Measurements from ENCODE around the gene LIFR.
"Not testable (repeated sequence)": the region's sequence is repeated elsewhere in the genome, so short reads cannot be mapped to it uniquely, and the experiment has no call there.

Gene LIFR, protein sequence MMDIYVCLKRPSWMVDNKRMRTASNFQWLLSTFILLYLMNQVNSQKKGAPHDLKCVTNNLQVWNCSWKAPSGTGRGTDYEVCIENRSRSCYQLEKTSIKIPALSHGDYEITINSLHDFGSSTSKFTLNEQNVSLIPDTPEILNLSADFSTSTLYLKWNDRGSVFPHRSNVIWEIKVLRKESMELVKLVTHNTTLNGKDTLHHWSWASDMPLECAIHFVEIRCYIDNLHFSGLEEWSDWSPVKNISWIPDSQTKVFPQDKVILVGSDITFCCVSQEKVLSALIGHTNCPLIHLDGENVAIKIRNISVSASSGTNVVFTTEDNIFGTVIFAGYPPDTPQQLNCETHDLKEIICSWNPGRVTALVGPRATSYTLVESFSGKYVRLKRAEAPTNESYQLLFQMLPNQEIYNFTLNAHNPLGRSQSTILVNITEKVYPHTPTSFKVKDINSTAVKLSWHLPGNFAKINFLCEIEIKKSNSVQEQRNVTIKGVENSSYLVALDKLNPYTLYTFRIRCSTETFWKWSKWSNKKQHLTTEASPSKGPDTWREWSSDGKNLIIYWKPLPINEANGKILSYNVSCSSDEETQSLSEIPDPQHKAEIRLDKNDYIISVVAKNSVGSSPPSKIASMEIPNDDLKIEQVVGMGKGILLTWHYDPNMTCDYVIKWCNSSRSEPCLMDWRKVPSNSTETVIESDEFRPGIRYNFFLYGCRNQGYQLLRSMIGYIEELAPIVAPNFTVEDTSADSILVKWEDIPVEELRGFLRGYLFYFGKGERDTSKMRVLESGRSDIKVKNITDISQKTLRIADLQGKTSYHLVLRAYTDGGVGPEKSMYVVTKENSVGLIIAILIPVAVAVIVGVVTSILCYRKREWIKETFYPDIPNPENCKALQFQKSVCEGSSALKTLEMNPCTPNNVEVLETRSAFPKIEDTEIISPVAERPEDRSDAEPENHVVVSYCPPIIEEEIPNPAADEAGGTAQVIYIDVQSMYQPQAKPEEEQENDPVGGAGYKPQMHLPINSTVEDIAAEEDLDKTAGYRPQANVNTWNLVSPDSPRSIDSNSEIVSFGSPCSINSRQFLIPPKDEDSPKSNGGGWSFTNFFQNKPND

DNA sequence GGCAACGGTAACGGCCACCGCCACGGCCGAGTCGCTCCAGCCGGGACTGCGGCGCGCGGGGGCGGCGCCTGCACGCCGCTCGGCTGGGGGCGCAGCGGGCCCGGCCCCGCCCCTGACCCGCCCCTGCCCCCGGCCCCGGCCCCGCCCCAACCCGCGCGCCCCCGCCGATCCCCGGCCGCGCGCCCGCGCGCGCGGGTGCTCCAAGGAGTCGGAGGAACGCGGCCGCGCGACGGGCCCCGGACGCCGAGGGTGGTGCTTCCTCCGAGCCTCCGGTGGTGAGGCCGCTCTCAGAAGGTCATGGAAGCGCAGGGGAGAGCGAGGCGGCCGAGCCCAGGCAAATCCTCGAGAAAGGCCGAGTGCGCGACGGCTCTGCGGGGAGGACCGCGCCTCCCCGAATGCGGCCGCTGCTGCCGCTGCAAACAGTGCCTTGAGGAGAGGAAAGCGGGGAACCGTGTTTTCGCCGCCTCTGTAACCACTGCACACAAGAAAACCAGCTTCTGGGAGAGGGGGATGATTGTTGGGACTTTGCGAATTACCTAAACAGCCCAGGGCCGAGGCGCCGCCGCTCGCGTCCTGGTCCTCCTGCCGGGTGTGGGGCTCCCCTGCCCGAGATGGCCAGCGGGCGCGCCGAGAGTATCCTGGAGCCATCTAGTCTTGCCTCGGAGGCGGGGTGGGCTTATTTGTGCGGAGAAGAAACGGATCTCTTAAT is at the start of gene LIFR:
LIFR (minus strand) TSS at position 48 of the 709 bp plus-strand sequence. CDS start 25,999 bp downstream, outside the sequence.
- DNase-seq, result peak; percentile 91

DNA sequence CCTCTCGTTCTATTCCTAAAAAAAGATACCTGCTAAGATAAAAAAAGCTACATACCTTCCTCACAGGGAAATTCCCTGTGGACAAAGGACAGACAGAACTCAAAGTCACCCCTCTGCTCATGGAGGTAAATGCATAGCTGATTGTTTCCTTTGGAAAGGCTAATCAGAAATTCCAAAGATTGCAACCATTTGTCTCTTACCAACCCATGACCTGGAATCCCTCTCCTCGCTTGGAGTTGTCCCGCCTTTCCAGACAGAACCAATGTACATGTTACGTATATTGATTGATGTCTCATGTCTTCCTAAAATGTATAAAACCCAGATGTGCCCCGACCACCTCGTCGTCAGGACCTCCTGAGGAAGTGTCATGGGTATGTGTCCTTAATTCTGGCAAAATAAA is 49.2 kb upstream of the LIFR start:
- no peak for DNase-seq

DNA sequence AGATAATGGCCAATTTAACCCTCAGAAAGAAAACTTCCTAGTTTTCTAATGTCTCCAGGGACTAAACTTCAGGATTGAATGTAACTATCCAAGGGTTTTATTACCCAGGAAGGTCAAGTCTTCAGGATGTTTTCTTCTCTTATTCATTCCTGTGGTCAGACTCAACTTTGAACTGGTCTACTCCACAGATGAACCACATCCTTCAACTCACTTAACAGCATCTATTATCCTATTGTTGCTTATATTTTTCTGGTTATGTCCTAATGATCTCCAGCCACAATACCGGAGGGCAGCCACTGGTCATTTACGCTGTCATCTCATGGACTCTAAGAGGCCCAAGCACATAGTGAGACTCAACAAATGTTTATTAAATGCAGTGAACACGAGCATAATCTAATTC is 47.2 kb upstream of the LIFR start:
- DNase-seq, result no peak

DNA sequence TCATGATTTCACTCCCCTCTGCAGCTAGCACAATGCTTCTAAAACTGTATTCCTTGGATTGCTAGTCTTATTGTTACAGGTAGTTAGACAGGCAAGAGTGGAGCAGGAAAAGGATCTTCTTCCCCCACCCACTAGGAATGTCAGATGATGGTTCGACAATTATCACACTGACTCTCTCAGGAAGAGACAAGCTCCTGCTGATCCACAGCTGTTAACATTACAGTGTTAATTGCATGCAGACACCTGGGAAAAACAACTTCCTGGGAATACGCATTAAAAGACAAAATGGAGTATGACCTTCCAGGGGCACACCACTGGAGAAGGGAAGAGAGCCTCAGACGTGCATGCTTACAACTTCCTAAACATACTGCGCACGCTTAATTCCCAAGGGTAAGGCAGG is 46.2 kb upstream of the LIFR start:
- no peak for DNase-seq

DNA sequence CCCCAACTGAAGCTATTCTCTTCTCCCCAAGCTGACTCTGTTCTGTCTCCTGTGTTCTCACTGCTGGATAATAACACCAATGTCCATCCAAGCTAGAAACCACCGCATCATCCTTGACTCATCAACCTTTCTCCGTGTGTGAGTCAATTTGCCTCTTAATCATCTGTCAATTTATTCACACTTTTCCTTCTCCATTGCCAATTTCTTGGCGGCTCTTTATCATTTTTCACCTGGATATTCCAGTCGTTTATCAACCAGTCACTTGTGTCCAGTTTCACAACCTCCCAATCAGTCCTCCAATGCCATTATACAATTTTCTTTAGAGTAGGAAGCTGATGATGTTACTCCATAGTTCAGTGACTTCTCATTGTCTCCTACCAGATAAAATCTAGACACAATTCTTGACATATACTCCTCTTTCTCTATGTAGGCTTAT is 45.4 kb upstream of the LIFR start:
- peak; percentile 15 for DNase-seq

DNA sequence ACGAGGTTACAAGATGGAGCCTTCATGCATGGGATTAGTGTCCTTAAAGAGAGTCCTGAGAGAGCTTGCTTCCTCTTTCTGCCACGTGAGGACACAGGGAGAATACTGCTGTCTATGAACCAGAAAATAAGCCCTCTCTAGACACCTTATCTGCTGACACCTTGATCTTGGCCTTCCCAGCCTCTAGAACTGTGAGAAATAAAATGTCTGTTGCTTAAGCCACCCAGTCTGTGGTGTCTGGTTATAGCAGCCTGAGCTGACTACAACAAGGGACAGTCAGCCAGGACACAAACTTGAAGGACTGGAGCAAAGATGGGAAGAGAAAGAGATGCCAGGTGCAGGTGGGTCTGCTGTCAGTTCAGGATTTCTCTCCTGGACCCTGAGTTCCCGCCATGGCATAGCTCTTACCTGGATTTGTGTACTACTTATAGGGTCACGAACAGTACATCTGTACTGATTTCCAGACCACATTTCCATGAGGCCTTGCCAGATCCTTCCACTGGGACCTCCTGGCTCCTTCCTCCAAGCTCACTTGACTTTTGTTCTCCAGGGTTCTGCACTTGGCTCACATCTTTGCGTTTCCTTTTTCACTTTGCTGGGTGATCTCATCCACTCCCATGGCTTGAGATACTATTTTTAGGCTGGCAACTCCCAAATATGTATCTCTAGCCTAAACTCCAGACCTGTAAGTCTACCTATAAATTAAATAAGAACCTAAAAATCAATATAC is 44.9 kb upstream of the LIFR start:
- no peak for DNase-seq

DNA sequence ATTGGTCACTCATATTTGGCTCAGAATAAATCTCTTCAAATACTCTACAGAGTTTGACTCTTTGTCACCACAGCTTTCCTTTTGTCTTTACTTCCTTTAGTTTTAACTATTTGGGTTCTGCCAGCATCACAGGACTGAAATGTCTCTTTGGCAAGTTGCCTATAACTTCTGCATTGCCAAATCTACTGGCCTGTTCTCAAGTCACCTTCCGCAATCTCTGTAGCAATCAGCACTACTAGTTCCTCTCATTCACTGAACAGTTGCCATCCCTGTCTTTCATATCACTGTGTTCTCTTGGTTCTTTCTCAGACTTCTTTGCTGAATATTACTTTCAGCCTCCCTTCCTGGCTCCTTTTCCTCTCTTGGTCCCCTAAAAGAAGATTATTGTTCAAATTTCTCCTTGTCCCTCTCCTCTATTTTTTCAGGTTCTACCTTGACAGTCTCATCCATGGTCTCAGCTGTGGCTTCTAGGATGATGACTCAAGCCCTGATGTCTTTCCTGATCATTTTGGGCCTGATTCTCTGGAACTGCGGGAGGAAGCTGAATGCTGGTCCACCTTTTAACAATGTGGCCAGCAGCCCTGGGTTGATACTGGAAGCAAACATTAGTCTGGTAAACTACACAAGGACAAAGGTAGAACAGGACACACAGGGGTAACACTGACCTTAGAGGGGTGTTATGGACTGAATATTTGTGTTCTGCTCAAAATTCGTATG is 44.0 kb upstream of the LIFR start:
- no peak for DNase-seq

DNA sequence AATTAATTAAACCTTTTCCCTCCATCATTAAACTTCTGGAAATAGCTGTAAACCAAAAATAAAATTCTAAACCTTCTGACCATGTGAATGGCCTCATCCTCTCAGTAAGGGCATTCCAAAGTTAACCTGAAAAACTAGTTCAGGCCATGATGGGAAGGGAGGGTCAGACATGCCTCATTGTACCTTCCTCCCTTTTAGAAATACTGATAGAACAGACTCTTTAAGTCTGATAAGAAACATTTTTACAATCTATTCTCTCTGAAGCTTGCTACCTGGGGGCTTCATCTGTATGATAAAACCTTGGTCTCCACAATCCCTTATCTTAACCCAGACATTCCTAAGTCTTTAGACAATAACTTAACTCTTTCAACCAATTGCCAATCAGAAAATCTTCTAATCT is 43.3 kb upstream of the LIFR start:
- not testable (repeated sequence) for DNase-seq

DNA sequence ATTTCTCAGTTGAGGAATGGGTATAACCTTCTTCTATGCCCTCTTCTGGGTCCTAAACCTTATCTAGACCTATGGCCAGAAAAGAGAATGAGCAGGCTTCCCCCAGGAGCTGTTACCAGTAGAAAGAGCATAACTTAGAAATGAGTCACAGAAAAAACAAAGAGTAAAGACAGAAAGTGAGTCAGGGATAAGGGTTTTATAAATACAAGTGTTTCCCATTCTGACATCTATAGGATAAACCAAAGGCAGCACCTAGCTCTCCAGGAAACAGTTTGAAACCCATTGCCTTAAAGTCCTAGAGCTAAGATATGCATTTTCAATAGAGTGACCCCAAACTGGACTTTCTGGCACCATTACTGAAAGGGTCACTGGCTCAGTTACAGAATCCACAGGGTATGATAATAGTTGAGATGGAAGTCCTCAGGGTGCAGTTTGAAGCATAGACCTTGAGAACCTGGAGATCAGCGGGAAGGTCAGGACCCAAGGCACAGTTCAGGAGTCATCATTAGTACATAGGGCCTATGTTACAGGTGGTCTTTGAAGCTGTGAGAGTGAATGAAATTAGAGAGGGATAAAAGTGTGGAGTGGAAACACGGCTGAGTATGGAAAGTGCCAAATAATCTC is 42.7 kb upstream of the LIFR start:
- no peak for DNase-seq

DNA sequence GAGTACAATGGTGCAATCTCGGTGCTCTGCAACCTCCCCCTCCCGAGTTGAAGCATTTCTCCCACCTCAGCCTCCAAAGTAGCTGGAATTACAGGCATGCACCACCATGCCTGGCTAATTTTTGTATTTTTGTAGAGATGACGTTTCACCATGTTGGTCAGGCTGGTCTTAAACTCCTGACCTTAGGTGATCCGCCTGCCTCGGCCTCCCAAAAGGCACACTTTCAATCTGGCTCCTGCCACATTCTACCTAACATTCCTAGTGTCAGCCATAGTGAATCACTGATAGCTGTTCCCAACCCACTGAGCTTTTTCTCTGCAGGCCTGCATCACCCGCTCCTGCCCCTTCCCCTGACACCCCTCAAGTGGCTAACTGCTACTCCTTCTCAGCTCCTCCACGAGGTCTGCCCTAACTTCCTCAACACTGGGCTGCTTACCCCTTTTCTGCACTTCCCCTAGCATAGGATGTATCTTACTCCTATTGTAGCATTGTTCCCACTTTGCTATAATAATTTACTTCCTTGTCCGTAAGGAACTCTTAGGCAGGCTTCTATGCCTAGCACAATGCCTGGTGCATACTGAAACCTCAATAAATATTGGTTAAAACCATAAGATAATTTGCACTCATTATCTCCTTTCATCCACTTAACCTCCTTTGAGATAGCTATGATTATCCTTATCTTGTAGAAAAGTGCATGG is 42.0 kb upstream of the LIFR start:
- no peak for DNase-seq

DNA sequence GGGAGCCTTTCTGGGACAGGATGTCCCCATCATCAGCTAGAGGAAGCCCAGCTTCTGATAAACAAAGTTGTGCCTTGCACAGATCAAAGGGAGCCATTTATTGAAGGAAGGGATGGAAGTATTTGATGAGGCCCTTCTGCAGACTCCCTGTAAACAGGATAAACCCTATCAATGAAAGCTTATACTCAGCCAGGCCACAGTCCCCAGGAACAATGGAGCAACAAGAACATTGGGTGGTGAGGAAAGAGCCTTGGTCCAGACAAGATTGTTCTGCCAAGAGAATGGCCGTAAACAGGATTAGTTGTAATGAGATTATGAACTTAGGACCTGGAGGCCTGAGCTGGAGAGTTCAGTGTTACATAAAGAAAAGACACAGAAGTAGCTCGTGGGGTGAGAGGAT is 40.5 kb upstream of the LIFR start:
- DNase-seq, result no peak

DNA sequence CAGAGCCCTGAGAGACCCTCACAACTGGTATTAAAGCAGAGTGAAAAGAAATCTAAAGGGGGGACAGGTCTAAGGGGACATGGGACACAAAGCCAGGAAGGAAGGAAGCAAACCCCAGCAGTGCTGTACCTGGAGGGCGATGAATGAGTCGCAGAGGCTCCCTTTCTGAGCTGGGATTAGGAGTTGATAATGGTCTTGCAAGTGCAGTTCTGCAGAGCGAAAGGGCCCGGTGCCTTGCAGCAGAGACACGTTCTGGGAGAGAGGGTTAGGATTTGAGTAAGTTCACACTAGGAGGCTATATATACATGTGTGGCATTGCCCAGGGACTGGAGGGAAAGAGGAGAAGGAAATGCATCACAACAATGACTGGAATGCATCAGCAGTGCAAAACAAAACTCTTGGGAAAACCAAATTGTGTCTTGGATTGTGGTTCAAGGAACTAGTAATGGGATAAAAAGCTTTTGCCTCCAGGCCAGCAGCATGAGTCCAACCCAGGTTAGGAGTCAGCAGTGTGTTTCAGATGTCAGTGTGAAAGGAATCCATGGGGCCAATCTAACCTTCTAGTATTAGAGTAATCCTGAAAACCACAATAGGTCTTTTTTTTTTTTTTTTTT is 38.8 kb upstream of the LIFR start:
- DNase-seq, result no peak

DNA sequence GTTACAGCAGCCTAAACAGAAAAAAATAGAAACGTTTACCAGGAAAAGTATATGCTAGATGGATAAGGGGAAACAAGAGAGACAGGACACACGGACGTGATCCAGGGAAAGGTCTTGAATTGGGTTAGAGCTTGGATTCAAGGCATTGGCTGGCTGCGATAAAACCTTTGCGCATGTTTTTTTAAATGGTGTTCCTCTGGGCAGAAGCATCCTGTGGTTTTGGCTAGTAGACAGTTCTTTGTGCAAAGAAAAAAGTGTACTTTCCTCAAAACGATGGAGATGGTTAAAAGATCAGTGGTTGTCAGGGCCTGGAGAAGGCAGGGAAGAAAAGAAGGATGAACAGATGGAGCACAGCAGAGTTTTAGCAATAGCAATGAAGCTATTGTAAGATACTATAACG is 37.5 kb upstream of the LIFR start:
- no peak for DNase-seq

DNA sequence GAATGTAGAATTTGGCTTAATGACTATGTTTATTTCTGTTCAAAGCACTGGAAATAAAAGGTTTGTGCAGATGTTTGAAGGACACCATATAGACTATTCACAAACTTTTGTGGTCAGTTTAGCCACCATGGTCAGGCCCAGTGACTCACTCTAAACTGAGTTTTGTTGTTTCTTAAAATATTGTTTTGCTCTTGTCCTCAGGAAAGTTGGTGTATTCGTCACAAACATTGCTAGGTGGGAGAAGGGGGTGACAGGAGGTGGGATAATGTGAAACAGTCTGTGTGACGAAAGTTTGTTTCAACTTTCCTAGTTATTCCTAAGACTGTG is 35.0 kb upstream of the LIFR start:
- DNase-seq, result no peak

DNA sequence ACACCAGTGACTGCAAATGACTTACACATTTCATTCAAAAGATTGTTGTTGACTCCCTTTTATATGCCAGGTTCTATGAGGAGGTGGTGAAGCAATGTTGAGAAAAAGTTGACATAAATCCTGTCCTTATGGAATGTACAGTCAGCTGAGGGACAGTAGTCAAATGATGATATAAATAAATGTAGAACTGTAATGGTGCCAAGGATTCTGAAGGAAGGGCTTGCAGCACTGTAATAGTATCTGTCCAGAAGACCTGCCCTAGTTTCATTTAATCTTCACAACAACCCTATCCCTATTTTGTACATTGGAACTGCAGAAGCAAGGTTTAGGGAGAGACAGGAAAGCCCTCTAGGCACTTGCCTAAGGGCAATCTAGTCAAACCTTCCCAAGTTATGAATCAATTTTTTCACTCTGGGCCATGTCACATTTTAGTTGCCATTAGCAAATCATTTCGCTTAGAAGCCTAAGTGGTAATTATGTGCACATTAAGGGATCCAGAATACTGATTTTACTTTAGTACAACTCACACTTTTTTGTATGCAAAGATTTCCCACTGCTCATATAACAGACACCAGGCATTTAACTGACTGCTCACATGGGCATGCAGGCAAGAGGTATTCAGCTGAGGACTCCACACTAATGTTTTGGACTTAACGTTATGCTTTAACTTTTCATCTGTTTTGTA is 34.5 kb upstream of the LIFR start:
- DNase-seq, result no peak

DNA sequence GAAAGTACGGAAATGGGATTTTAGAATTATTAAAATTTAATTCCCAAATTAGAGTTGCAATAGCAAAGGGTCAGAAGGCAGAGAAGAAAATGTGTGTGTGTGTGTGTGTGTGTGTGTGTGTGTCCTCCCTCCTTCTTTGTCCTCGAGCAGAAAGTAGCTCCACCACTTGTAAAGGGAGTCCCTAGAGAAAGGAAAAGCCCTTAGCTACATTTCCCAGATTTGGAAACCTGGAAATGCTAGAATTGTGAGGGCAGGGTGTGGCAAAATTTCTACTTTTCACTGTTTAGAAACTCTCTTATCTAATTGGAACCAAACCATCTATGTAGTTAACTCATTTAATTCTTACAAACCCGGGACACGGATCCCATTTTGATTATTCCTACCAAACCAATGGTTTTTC is 33.2 kb upstream of the LIFR start:
- no peak for DNase-seq

DNA sequence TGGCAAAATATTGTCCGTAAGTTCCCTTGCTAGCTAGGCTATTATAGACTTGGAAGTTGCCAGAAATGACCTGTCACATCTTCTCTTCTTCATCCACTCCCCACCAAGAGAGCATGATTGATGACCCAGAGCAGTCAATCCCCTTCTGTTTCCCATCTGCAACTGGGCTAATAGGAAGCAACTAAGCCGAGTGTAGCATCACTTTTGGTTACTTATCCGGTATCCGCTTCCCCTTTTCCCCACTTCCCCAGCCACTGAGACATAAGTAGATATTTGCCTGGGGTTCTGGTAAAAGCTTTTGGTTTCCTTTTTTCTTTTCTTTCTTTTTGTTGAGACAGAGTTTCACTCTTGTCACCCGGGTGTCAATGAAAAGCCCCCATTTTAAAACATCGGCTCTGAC is 29.4 kb upstream of the LIFR start:
- no peak for DNase-seq

DNA sequence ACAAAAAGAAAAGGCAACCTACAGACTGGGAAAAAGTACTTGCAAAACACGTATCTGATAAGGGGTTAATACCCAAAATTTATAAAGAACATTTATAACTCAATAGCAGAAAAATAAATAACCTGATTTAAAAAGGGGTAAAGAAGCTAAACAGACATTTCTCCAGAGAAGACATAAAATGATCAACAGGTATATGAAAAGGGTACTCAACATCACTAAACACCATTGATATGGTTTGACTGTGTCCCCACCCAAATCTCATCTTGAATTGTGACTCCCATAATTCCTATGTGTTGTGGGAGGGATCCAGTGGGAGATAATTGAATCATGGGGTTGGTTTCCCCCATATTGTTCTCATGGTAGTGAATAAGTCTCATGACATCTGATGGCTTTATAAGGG is 27.1 kb upstream of the LIFR start:
- no peak for DNase-seq

DNA sequence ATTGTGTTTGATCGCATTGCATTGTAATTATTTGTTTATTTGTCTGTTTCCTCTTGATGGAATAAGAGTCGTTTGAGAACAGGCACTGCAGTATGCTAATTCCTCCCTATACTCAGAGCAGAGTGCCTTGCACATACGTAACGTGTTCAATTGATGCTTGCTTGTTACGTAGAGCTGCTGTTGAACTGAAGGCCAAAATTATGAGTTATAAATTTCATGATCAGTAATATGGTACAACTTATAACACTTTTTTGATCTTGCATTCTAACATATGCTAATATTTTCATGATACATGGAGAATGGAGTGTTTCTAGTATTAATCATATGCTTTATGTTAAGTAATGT is 26.5 kb upstream of the LIFR start:
- no peak for DNase-seq
